CD4-positive, alpha-beta T cell treated with Interleukin-21 for 1 hour (primary cell): ENCODE results near the gene CUTC.
"Not testable (repeated sequence)": the region's sequence is repeated elsewhere in the genome, so short reads cannot be mapped to it uniquely, and the experiment has no call there.

Experiments used
- DNase-seq: peaks from one replicate; pipeline ENCODE4 v3.0.0-alpha.2; 2020

The CUTC gene

GRCh38 chr10:99743841-99744240 lies 11.8 kb downstream of the CUTC start:
- DNase-seq, result no peak

- not testable (repeated sequence) for DNase-seq
Observed at GRCh38 chr10:99746166-99746565, 14.1 kb downstream of the CUTC start.

- no peak for DNase-seq
Observed at GRCh38 chr10:99748823-99749451, 16.9 kb downstream of the CUTC start.

GRCh38 chr10:99750641-99751040 lies 18.6 kb downstream of the CUTC start:
- DNase-seq, result no peak

- DNase-seq, result no peak
Observed at GRCh38 chr10:99754670-99755069, 22.6 kb downstream of the CUTC start.

- no peak for DNase-seq
Observed at GRCh38 chr10:99756159-99756558, 24.1 kb downstream of the CUTC start.

GRCh38 chr10:99758211-99758891 lies 26.3 kb downstream of the CUTC start:
- DNase-seq, result no peak

GRCh38 chr10:99760321-99760720 lies 28.3 kb downstream of the CUTC start:
- no peak for DNase-seq

- DNase-seq, result no peak
Observed at GRCh38 chr10:99761365-99761764, 29.3 kb downstream of the CUTC start.

GRCh38 chr10:99765672-99766301 lies 33.8 kb downstream of the CUTC start:
- no peak for DNase-seq

GRCh38 chr10:99766302-99766681 lies 34.3 kb downstream of the CUTC start:
- peak; percentile 4 for DNase-seq

GRCh38 chr10:99767901-99768300 lies 35.9 kb downstream of the CUTC start:
- DNase-seq, result no peak

- no peak for DNase-seq
Observed at GRCh38 chr10:99768556-99768955, 36.5 kb downstream of the CUTC start.

GRCh38 chr10:99769706-99770105 lies 37.7 kb downstream of the CUTC start:
- no peak for DNase-seq

- DNase-seq, result no peak
Observed at GRCh38 chr10:99770408-99771045, 38.5 kb downstream of the CUTC start.

GRCh38 chr10:99775850-99776249 lies 43.8 kb downstream of the CUTC start:
- DNase-seq, result no peak

GRCh38 chr10:99777918-99778714 lies 46.1 kb downstream of the CUTC start:
- DNase-seq, result no peak

GRCh38 chr10:99779335-99779734 lies 47.3 kb downstream of the CUTC start:
- no peak for DNase-seq

GRCh38 chr10:99781734-99782429 lies 49.8 kb downstream of the CUTC start:
- no peak for DNase-seq

GRCh38 chr10:99782447-99783286 lies 50.6 kb downstream of the CUTC start, which contains the start of gene ABCC2:
Gene ABCC2, plus strand, starts transcription at chr10:99782640. Its CDS starts 205 bp downstream, at chr10:99782845.
- DNase-seq, result no peak

- DNase-seq, result no peak
Observed at GRCh38 chr10:99784016-99784726, 52.1 kb downstream of the CUTC start.
